Natural killer cell treated with Interleukin-12 subunit alpha and Interleukin-12 subunit beta and Interleukin-15 and Interleukin-18, amount 100 ng/mL, for 72 hours (primary cell): ENCODE results near the gene CCDC6. TPM values are rescaled to one million over a fixed set of nuclear protein-coding genes. Genes with fewer than 3 reads are reported as not detected.

Source experiments
- ATAC-seq, 2 donors: fragments of 150-1000 bp; cut with Tn5 transposase in 1 of 2; sonication (Bioruptor Pico), chemical (Tn5 transposase) in 1 of 2; 2 replicates each; pipeline ENCODE4 v1.10.0; 2021
- DNase-seq: peaks from one replicate; pipeline ENCODE4 v3.0.0; 2022; ENCODE audit warnings: low spot score
- H3K27ac Mint-ChIP-seq, 2 donors: 1 replicate in 1 of 2; 2 replicates in 1 of 2; pipeline ENCODE4 v1.8.0; 2022; ENCODE audit warnings: mixed read lengths in 2 of 2, mild to moderate bottlenecking in 1 of 2, moderate library complexity in 1 of 2
- H3K27me3 Mint-ChIP-seq, 2 donors: 1 replicate in 1 of 2; 2 replicates in 1 of 2; pipeline ENCODE4 v1.8.0; 2022; ENCODE audit warnings: mixed read lengths in 2 of 2
- H3K36me3 Mint-ChIP-seq: one replicate; pipeline ENCODE4 v1.8.0; 2022; ENCODE audit warnings: mixed read lengths
- H3K4me1 Mint-ChIP-seq, 2 donors: 1 replicate in 1 of 2; 2 replicates in 1 of 2; pipeline ENCODE4 v1.8.0; 2022; ENCODE audit warnings: low read depth in 2 of 2, mixed read lengths in 2 of 2, mild to moderate bottlenecking in 1 of 2
- H3K4me3 Mint-ChIP-seq: one replicate; pipeline ENCODE4 v1.8.0; 2022; ENCODE audit warnings: mixed read lengths
- H3K9me3 Mint-ChIP-seq: 2 replicates; pipeline ENCODE4 v1.8.0; 2022; ENCODE audit warnings: mixed read lengths
- total RNA-seq, 2 donors: library from RNA; stranded (reverse); gene quantifications; one replicate each; pipeline ENCODE4 v1.2.3, GENCODE V29; 2022

The CCDC6 gene
- total RNA-seq, 2 donors from 2014 or later = 65.7 to 104 TPM

DNA sequence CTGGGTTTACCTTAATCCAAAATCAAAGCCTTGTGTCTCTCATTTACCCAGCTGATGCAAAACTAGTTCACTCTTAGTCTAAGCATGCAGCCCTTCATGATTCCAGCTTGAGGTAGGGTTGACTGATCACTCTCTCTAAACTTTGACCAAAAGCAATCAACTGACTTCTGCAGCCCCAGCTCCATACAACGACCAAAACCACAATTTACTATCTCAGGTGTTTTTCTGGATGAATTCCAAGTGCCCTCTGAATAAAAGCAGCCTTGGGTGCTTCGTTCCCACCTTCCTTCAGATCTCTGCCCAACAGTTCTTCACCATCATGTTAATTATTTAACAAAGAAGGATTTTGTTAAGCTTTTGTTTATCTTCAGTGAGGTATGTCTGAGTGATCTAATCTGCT is 62.6 kb downstream of the CCDC6 start:
- ATAC-seq (no peak), DNase-seq (no peak)
- Mint-ChIP-seq H3K27me3 (no peaks in the 10 kb centered on the region), H3K4me3 (no peak overlapping the region), H3K27ac (no peak overlapping the region), H3K36me3 (peaks cover 25% of the 10 kb centered on the region), H3K4me1 (peaks cover 26 to 28% of the 10 kb centered on the region in 2 donors), H3K9me3 (no peaks in the 10 kb centered on the region)

DNA sequence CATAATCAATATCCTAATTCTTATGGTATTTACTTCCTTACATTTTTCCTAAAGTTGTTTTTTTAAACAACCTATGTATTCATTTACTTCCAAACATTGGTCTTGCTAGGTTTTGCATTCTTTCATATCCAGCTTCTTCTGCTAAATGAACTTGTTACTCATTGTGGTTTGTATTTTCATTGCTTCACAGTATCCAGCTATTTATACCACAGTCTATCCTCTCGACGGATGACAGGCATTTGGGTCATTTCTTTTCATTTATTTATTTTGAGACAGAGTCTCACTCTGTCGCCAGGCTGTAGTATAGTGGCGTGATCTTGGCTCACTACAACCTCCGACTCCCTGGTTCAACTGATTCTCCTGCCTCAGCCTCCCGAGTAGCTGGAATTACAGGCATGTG is 66.8 kb downstream of the CCDC6 start:
- H3K27me3 Mint-ChIP-seq = no peaks in the 10 kb centered on the region
- H3K4me1 Mint-ChIP-seq = peaks cover 25 to 42% of the 10 kb centered on the region in 2 donors
- DNase-seq (no peak), ATAC-seq (no peak)
- H3K36me3 Mint-ChIP-seq = peaks cover 25% of the 10 kb centered on the region
- H3K27ac Mint-ChIP-seq = no peak overlapping the region
- no peaks in the 10 kb centered on the region for H3K9me3 Mint-ChIP-seq
- no peak overlapping the region for H3K4me3 Mint-ChIP-seq

- peaks cover 19% of the 10 kb centered on the region for H3K36me3 Mint-ChIP-seq
- no peaks in the 10 kb centered on the region for H3K27me3 Mint-ChIP-seq
- H3K4me1 Mint-ChIP-seq = peaks cover 30 to 49% of the 10 kb centered on the region in 2 donors
- ATAC-seq (no peak), DNase-seq (no peak)
- no peaks in the 10 kb centered on the region for H3K9me3 Mint-ChIP-seq
- no peak overlapping the region for H3K4me3 Mint-ChIP-seq
- H3K27ac Mint-ChIP-seq = no peak overlapping the region
These were observed 68.1 kb downstream of the CCDC6 start for GRCh38 chr10:59838085-59838789.

- Mint-ChIP-seq H3K9me3 (no peaks in the 10 kb centered on the region), H3K4me3 (no peak overlapping the region), H3K27me3 (no peaks in the 10 kb centered on the region), H3K36me3 (peaks cover 21% of the 10 kb centered on the region), H3K27ac (no peak overlapping the region), H3K4me1 (peaks cover 48 to 51% of the 10 kb centered on the region in 2 donors)
- DNase-seq (no peak), ATAC-seq (no peak)
These were observed 72.5 kb downstream of the CCDC6 start for GRCh38 chr10:59833810-59834209.

DNA sequence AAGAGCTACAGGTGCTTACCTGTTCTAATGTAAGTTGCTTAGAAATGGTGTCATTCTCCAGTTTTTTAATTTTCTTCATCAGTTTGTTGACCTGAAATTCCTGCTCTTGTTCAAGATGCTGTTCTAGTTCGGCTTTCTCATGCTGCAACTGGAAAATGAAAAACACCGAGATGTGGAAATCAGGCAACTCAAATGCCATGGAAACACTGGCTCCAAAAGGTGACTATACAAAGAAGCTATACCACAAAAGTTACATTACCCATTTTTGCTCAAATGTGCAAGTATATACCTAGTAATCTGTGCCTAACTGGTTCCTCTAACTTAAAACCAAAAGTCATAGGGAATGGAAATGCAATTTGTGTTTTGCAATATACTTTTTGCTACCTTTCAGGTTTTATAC is 73.8 kb downstream of the CCDC6 start:
- no peak overlapping the region for H3K27ac Mint-ChIP-seq
- peaks cover 45 to 49% of the 10 kb centered on the region in 2 donors for H3K4me1 Mint-ChIP-seq
- H3K9me3 Mint-ChIP-seq = no peaks in the 10 kb centered on the region
- peaks cover 21% of the 10 kb centered on the region for H3K36me3 Mint-ChIP-seq
- DNase-seq (no peak), ATAC-seq (no peak)
- H3K27me3 Mint-ChIP-seq = no peaks in the 10 kb centered on the region
- no peak overlapping the region for H3K4me3 Mint-ChIP-seq

GRCh38 chr10:59831658-59832503 is 74.5 kb downstream of the CCDC6 start:
- H3K4me1 Mint-ChIP-seq = peaks cover 50 to 55% of the 10 kb centered on the region in 2 donors
- H3K27ac Mint-ChIP-seq = peak overlapping the region in 1 of 2 donors; percentile 43
- H3K27me3 Mint-ChIP-seq = no peaks in the 10 kb centered on the region
- ATAC-seq = no peak
- peaks cover 21% of the 10 kb centered on the region for H3K36me3 Mint-ChIP-seq
- no peak overlapping the region for H3K4me3 Mint-ChIP-seq
- DNase-seq = no peak
- no peaks in the 10 kb centered on the region for H3K9me3 Mint-ChIP-seq

DNA sequence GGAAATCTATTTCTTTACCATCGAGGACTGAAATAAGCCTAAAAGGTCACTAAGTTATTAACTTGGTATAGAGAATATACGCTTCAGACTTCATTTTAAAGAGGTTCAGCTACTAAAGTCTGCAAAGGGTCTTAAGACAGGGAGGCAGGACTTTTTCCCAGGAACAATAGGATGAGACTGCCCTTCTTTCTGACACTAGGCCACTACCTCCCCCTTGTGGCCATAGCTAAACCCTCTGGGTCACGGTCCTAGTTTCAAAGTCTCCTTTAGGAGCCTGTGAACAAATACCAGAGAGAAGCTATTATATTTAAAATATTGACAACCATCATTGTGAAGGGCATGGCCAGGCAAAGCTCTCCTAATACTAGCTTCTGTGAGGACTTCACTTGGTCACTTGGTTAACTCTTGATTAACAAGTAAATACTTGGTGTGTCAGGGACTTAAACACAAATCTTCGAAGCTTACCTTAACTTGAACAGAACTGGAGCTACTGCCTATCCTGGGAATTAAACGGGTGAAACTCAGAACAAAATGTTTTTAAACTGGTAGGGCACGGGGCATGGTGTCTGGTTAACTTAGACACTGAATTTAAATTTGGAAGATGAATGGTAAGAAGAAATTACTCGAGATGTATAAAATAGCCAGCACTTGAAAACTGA is 75.6 kb downstream of the CCDC6 start:
- Mint-ChIP-seq H3K27me3 (no peaks in the 10 kb centered on the region), H3K9me3 (no peaks in the 10 kb centered on the region), H3K4me1 (peaks cover 61 to 65% of the 10 kb centered on the region in 2 donors), H3K27ac (peak overlapping the region in 1 of 2 donors; percentile 43), H3K4me3 (no peak overlapping the region), H3K36me3 (peaks cover 26% of the 10 kb centered on the region)
- ATAC-seq (no peak), DNase-seq (no peak)

- ATAC-seq (peak; percentile 94 to 95), DNase-seq (no peak)
- no peaks in the 10 kb centered on the region for H3K27me3 Mint-ChIP-seq
- H3K27ac Mint-ChIP-seq = peak overlapping the region; percentile 62 to 85
- H3K4me1 Mint-ChIP-seq = peaks cover 57 to 61% of the 10 kb centered on the region in 2 donors
- H3K9me3 Mint-ChIP-seq = peaks cover 3% of the 10 kb centered on the region
- H3K4me3 Mint-ChIP-seq = peak overlapping the region; percentile 62
- peaks cover 31% of the 10 kb centered on the region for H3K36me3 Mint-ChIP-seq
These were observed 76.8 kb downstream of the CCDC6 start for GRCh38 chr10:59829601-59830000.

DNA sequence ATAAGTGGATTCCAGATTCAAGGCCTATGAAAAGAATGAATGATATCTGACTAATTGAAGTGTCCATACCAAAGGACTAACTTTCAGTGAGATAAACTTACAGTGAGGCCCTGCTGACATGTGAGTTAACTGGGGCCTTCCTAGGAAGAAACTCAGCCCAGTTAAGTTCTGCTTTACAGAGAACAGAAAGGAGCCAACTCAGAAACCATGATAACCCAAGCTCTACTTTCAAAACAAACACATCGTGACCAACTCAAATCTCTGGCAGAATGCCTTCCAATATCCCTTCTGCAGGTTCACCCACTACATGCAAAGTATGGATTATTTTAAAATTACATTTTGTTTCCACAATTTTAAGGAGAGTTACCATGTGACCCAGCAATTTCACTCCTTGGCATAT is 77.3 kb downstream of the CCDC6 start:
- Mint-ChIP-seq H3K27ac (peak overlapping the region; percentile 62 to 85), H3K9me3 (peaks cover 3% of the 10 kb centered on the region), H3K36me3 (peaks cover 31% of the 10 kb centered on the region), H3K27me3 (no peaks in the 10 kb centered on the region), H3K4me3 (peak overlapping the region; percentile 62), H3K4me1 (peaks cover 60 to 66% of the 10 kb centered on the region in 2 donors)
- ATAC-seq (no peak), DNase-seq (no peak)

DNA sequence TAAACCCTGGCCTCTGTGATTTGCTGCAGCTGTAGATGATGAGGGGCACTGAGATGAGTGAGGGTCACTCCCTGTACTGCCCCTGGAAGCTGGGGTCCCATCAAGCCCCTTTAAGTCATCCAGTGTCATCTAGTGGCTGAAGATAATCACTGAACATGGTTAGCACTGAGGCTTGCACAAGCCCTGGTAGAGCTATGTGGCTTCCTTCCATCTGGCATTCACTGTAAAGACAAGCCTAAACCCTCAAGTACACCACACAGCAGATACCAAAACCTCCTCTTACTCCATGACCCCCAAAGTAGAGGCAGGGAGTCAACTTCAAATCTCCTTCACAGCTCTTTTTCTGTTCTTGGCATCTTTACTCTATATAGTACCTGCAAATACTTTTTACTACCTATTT is 80.4 kb downstream of the CCDC6 start:
- no peak for ATAC-seq
- Mint-ChIP-seq H3K27me3 (no peaks in the 10 kb centered on the region), H3K4me3 (no peak overlapping the region), H3K4me1 (peaks cover 54 to 56% of the 10 kb centered on the region in 2 donors), H3K27ac (peak overlapping the region in 1 of 2 donors; percentile 25), H3K9me3 (peaks cover 3% of the 10 kb centered on the region), H3K36me3 (peaks cover 24% of the 10 kb centered on the region)
- no peak for DNase-seq

DNA sequence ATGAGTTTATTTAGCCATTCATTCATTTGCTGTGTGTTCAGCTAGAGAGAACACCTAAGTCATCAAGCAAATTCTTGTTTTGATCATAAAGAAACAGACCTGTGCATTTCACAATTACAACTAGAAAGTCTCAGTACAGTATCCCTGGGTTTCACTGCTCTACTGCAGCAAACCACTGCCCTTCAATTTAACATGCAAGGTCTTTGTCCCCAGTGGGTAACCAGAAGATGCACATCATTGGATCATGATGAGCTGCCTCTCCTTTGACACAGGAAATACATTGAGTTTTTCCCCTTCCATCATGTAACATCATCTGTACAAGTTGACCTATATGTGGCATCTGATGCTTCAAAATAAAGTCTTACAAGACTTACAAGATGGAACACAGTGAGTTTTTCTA is 82.6 kb downstream of the CCDC6 start:
- DNase-seq = no peak
- no peak overlapping the region for H3K4me3 Mint-ChIP-seq
- H3K27ac Mint-ChIP-seq = no peak overlapping the region
- peak; percentile 11 to 31 for ATAC-seq
- H3K9me3 Mint-ChIP-seq = peaks cover 3% of the 10 kb centered on the region
- no peaks in the 10 kb centered on the region for H3K27me3 Mint-ChIP-seq
- H3K36me3 Mint-ChIP-seq = peaks cover 15% of the 10 kb centered on the region
- H3K4me1 Mint-ChIP-seq = peaks cover 45 to 48% of the 10 kb centered on the region in 2 donors

DNA sequence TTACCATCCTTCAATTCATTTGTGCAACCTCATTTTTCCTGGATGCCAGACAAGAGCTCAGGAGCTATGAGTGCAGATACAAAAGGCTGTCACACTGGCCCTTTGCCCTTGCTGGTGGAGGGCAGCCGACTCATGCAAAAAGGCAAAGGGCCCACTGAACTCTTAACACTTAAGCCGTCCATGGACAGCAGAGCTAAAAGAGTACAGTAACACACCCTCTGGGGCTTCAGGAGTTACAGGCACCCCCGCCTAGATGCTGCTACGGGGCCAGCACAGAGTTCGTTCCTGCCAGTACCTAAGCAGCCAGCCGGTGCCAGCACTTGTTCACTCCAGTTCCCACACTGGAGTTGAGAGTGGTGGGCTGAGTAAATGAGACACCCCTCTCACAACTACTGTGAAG is 83.2 kb downstream of the CCDC6 start:
- Mint-ChIP-seq H3K36me3 (peaks cover 15% of the 10 kb centered on the region), H3K4me3 (no peak overlapping the region), H3K9me3 (peaks cover 3% of the 10 kb centered on the region), H3K4me1 (peaks cover 48% of the 10 kb centered on the region in 2 donors), H3K27ac (no peak overlapping the region), H3K27me3 (no peaks in the 10 kb centered on the region)
- DNase-seq (no peak), ATAC-seq (no peak)

- Mint-ChIP-seq H3K27ac (peak overlapping the region in 1 of 2 donors; percentile 14), H3K36me3 (peaks cover 13% of the 10 kb centered on the region), H3K9me3 (peaks cover 3% of the 10 kb centered on the region), H3K4me3 (no peak overlapping the region), H3K27me3 (no peaks in the 10 kb centered on the region), H3K4me1 (peaks cover 37 to 47% of the 10 kb centered on the region in 2 donors)
- ATAC-seq (no peak), DNase-seq (no peak)
These were observed 85.9 kb downstream of the CCDC6 start for GRCh38 chr10:59820471-59820870.

- Mint-ChIP-seq H3K27me3 (no peaks in the 10 kb centered on the region), H3K4me1 (peaks cover 43 to 51% of the 10 kb centered on the region in 2 donors), H3K27ac (peak overlapping the region; percentile 4 to 14), H3K36me3 (peaks cover 9% of the 10 kb centered on the region), H3K4me3 (peak overlapping the region; percentile 24), H3K9me3 (no peaks in the 10 kb centered on the region)
- ATAC-seq = no peak
- no peak for DNase-seq
These were observed 86.7 kb downstream of the CCDC6 start for GRCh38 chr10:59819683-59820082.
